Gastrocnemius medialis (tissue), 4 donors: Measurements from ENCODE around the gene TIAM2. TPM values are rescaled to one million over a fixed set of nuclear protein-coding genes. Genes with fewer than 3 reads are reported as not detected.
"Not testable (repeated sequence)": the region's sequence is repeated elsewhere in the genome, so short reads cannot be mapped to it uniquely, and the experiment has no call there.

Experiments used
- ATAC-seq, 2 donors: fragments of 150-250 bp; one replicate each; pipeline ENCODE4 v1.9.1; 2016
- DNase-seq, 2 donors: peaks; one replicate each; pipeline ENCODE4 v3.0.0-alpha.2; 2019
- H3K27ac ChIP-seq, 4 donors: fragments of 200-600 bp; sonication (generic); 1 replicate in 1 of 4; 2 replicates in 3 of 4; pipeline ENCODE4 v1.5.1; 2016 to 2018; ENCODE audit warnings: mild to moderate bottlenecking in 2 of 4, moderate library complexity in 1 of 4
- H3K27me3 ChIP-seq, 3 donors: fragments of 200-600 bp; sonication (generic) in 2 of 3; 1 replicate in 1 of 3; 2 replicates in 2 of 3; pipeline versions ENCODE4 v1.5.1 to v1.6.0; 2016 to 2019; ENCODE audit warnings: mild to moderate bottlenecking in 1 of 3, moderate library complexity in 1 of 3
- H3K36me3 ChIP-seq, 2 donors: fragments of 200-600 bp; sonication (generic) in 1 of 2; one replicate each; pipeline ENCODE4 v1.5.1; 2017 to 2018
- H3K4me1 ChIP-seq, 2 donors: fragments of 200-600 bp; sonication (generic) in 1 of 2; one replicate each; pipeline ENCODE4 v1.5.1; 2016 to 2017; ENCODE audit warnings: mild to moderate bottlenecking in 2 of 2
- H3K4me3 ChIP-seq, 4 donors: fragments of 200-600 bp; sonication (generic) in 3 of 4; 1 replicate in 1 of 4; 2 replicates in 3 of 4; pipeline ENCODE4 v1.5.1; 2016 to 2019; ENCODE audit warnings: mild to moderate bottlenecking in 2 of 4
- H3K9me3 ChIP-seq, 3 donors: fragments of 200-600 bp; sonication (generic) in 2 of 3; 1 replicate in 1 of 3; 2 replicates in 2 of 3; pipeline ENCODE4 v1.5.1; 2016 to 2019
- POLR2A ChIP-seq, 2 donors: fragments of 450-650 bp; IDR thresholded peaks; one replicate each; pipeline ENCODE4 v1.6.1; 2017; ENCODE audit warnings: antibody characterized with exemption in 2 of 2, mild to moderate bottlenecking in 2 of 2, moderate library complexity in 2 of 2
- in situ Hi-C, 4 donors: fragments of 200-750 bp; cut with MboI; loops; one replicate each; pipeline versions ENCODE4 v1.15.0 to v1.8.0; 2017; ENCODE audit warnings: low sequenced_read_pairs in 4 of 4
- intact Hi-C: fragments of 100-400 bp; cut with DNase I; formaldehyde crosslinking; loops from one replicate; pipeline ENCODE4 v1.15.1; 2023; ENCODE audit warnings: low total_unique reads
- total RNA-seq, 4 donors: library from RNA; depleted of rRNA; stranded (reverse); fragments of >200 nt; gene quantifications; one replicate each; pipeline versions ENCODE4 v1.1.0 to v1.2.3, GENCODE V29; 2016
- TF ChIP-seq, protein P1 (sequence below), 5 experiments: fragments of 450-650 bp in 3 of 5; fragments of 200-600 bp in 2 of 5; sonication (generic) in 2 of 5; IDR thresholded peaks in 4 of 5; conservative IDR thresholded peaks in 1 of 5; 1 replicate in 4 of 5; 2 replicates in 1 of 5; pipeline ENCODE4 v1.5.1; 2016 to 2019; ENCODE audit warnings: antibody characterized with exemption in 5 of 5, mild to moderate bottlenecking in 3 of 5, moderate library complexity in 3 of 5

Gene TIAM2
- total RNA-seq, 4 donors from 2014 or later = 4.4 to 18.8 (median 13.6) TPM

DNA sequence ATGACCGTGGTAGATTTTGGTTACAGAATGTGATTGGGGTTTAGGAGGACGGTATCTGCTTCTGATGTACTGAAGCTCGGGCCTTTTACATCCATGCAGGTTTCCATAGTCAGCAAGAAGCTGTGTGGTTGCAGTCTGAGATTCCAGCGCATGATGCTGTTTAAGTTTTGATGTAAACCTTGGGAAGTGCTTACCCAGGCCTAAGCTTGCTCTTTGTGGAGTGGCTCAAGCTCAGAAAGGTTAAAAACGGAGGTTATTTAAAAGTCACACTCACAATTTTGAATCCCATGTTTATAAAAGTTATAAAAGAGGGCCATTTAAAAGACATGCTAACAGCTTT lies 121.4 kb downstream of the TIAM2 start:
- no peak for ATAC-seq
- H3K27me3 ChIP-seq = no peaks in the 10 kb centered on the region
- H3K27ac ChIP-seq = no peak overlapping the region
- TF ChIP-seq, protein P1, sequence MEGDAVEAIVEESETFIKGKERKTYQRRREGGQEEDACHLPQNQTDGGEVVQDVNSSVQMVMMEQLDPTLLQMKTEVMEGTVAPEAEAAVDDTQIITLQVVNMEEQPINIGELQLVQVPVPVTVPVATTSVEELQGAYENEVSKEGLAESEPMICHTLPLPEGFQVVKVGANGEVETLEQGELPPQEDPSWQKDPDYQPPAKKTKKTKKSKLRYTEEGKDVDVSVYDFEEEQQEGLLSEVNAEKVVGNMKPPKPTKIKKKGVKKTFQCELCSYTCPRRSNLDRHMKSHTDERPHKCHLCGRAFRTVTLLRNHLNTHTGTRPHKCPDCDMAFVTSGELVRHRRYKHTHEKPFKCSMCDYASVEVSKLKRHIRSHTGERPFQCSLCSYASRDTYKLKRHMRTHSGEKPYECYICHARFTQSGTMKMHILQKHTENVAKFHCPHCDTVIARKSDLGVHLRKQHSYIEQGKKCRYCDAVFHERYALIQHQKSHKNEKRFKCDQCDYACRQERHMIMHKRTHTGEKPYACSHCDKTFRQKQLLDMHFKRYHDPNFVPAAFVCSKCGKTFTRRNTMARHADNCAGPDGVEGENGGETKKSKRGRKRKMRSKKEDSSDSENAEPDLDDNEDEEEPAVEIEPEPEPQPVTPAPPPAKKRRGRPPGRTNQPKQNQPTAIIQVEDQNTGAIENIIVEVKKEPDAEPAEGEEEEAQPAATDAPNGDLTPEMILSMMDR (IDR thresholded peaks at IDR 0.05 in 4 of 5, conservative IDR thresholded peaks at IDR 0.05 in 1 of 5) = no peak
- no peak for TF ChIP-seq POLR2A (IDR thresholded peaks at IDR 0.05)
- H3K36me3 ChIP-seq = no peaks in the 10 kb centered on the region
- in situ Hi-C loops = no loop called here
- intact Hi-C loops = no loop called here
- no peaks in the 10 kb centered on the region for H3K9me3 ChIP-seq
- no peak for DNase-seq
- no peak overlapping the region for H3K4me3 ChIP-seq
- H3K4me1 ChIP-seq = peaks cover 0 to 3% of the 10 kb centered on the region in 2 donors

DNA sequence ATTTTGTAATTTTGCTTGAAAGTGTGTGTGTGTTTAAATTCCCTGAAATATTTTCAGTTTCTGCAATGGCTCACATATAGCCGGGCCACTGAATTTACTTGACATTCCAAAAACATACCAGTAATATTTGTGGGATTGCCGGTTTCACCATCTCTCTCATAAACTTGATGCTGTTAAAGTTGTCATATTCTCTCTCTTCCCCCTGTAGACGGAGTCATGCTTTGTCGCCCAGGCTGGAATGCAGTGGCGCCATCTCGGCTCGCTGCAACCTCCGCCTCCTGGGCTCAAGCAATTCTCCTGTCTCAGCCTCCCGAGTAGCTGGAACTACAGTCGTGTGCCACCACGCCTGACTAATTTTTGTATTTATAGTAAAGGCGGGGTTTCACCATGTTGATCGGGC lies 122.1 kb downstream of the TIAM2 start:
- no peaks in the 10 kb centered on the region for H3K27me3 ChIP-seq
- H3K9me3 ChIP-seq = no peaks in the 10 kb centered on the region
- H3K4me3 ChIP-seq = no peak overlapping the region
- H3K36me3 ChIP-seq = no peaks in the 10 kb centered on the region
- TF ChIP-seq, protein P1 (IDR thresholded peaks at IDR 0.05 in 4 of 5, conservative IDR thresholded peaks at IDR 0.05 in 1 of 5) = no peak
- no peak for TF ChIP-seq POLR2A (IDR thresholded peaks at IDR 0.05)
- H3K27ac ChIP-seq = no peak overlapping the region
- intact Hi-C loops (no loop called here), in situ Hi-C loops (no loop called here)
- peaks cover 0 to 3% of the 10 kb centered on the region in 2 donors for H3K4me1 ChIP-seq
- no peak for ATAC-seq
- no peak for DNase-seq

DNA sequence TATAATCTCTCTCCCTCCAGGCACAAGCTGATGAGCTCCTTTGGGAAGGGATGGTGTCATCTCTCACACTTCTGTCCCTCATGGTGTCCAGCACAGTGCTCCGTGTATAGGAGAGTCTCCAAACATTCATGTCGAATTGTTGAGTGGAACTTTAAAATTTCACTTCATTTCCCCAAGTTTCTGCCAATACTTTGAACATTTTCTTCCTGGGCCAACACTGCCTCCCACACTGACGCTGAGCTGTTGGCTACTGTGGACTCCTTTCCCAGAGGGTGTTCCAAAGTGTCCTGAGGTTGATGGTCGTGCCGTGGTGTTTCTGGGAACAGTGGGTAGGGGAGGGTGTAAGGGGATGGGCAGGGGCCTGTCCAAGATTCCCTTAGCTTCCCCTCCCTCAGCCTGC lies 122.7 kb downstream of the TIAM2 start:
- H3K27ac ChIP-seq = no peak overlapping the region
- DNase-seq (no peak), ATAC-seq (no peak)
- peaks cover 0 to 3% of the 10 kb centered on the region in 2 donors for H3K4me1 ChIP-seq
- TF ChIP-seq, protein P1 (IDR thresholded peaks at IDR 0.05 in 4 of 5, conservative IDR thresholded peaks at IDR 0.05 in 1 of 5) = no peak
- TF ChIP-seq POLR2A (IDR thresholded peaks at IDR 0.05) = no peak
- no peaks in the 10 kb centered on the region for H3K27me3 ChIP-seq
- in situ Hi-C loops = no loop called here
- H3K36me3 ChIP-seq = no peaks in the 10 kb centered on the region
- H3K9me3 ChIP-seq = no peaks in the 10 kb centered on the region
- intact Hi-C loops = no loop called here
- no peak overlapping the region for H3K4me3 ChIP-seq

DNA sequence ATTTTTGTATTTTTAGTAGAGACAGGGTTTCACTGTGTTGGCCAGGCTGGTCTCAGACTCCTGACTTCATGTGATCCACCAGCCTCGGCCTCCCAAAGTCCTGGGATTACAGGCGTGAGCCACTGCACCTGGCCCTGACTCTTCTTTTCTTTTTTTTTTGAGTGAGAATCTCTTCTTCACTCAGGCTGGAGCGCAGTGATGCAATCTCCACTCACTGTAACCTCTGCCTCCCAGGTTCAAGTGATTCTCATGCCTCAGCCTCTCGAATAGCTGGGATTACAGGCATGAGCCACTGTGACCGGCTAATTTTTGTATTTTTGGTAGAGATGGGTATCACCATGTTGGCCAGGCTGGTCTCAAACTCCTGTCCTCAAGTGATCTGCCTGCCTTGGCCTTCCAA lies 124.1 kb downstream of the TIAM2 start:
- not testable (repeated sequence) for H3K27me3 ChIP-seq, ATAC-seq

DNA sequence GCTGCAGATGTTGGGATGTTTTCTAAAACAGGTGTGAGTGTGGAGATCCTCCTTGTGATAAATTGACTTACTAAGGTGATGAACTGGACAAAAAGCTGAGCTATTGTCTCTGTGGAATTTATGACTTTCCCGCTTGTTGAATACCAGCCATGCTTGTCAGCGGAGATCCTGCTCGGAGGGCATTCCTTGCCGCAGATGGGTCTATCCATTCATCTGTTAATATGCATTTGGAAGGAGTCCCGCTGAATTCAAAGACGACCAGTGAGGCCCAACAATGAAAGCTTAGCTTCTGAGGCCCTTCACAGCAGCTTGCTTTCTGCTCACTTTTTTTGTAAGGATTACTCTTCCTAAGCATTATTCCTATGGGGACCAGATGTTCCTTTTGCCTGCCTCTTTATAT lies 124.9 kb downstream of the TIAM2 start:
- H3K27me3 ChIP-seq = no peaks in the 10 kb centered on the region
- TF ChIP-seq POLR2A (IDR thresholded peaks at IDR 0.05) = no peak
- TF ChIP-seq, protein P1 (IDR thresholded peaks at IDR 0.05 in 4 of 5, conservative IDR thresholded peaks at IDR 0.05 in 1 of 5) = no peak
- H3K4me3 ChIP-seq = no peak overlapping the region
- no peak overlapping the region for H3K27ac ChIP-seq
- DNase-seq (no peak), ATAC-seq (no peak)
- intact Hi-C loops (no loop called here), in situ Hi-C loops (no loop called here)
- H3K9me3 ChIP-seq = no peaks in the 10 kb centered on the region
- peaks cover 0 to 3% of the 10 kb centered on the region in 2 donors for H3K4me1 ChIP-seq
- no peaks in the 10 kb centered on the region for H3K36me3 ChIP-seq

More for the DNA sequence above, 124.1 kb downstream of the TIAM2 start:
- H3K4me3 ChIP-seq, H3K9me3 ChIP-seq, in situ Hi-C loops, H3K4me1 ChIP-seq, intact Hi-C loops, H3K27ac ChIP-seq, H3K36me3 ChIP-seq, DNase-seq: not testable (repeated sequence)
